NT2/D1 (cell line): ENCODE measurements around the gene SH3D19.

Experiments used
- SUZ12 ChIP-seq: IDR thresholded peaks from 2 replicates; pipeline ENCODE4 v1.6.1; 2011; ENCODE audit not compliant: insufficient read length, insufficient read depth; ENCODE audit errors: extremely low read depth
- YY1 ChIP-seq: IDR thresholded peaks from 2 replicates; pipeline ENCODE4 v1.6.1; 2011; ENCODE audit not compliant: insufficient read length, insufficient read depth

DNA sequence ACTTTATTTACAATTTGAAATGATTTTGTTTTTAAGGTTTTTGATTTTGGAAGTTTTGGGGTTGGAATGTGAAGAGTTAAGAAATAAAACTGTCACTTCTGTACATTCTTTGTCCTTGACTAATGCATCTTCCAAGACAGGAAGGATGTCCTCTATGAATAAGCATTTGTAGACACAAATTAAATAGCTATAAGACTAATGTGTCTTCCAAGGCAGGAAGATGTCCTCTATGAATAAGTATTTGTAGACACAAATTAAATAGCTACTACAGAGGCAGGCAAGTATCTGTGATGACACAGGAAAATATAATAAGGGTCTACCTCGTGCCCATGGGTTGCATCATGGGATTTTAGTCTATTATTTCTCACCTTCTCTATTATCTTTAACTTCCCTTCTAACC is 33.9 kb downstream of the SH3D19 start:
- TF ChIP-seq YY1 (no peak), SUZ12 (no peak)
